ENCODE measurements around the gene PITPNC1. TPM values are rescaled to one million over a fixed set of nuclear protein-coding genes. Genes with fewer than 3 reads are reported as not detected.

The PITPNC1 gene
- total and polyA plus RNA-seq, 2 donors (not counting 1 experiment from before 2014, with no cell fraction given), result 5.8 to 7.1 TPM

DNA sequence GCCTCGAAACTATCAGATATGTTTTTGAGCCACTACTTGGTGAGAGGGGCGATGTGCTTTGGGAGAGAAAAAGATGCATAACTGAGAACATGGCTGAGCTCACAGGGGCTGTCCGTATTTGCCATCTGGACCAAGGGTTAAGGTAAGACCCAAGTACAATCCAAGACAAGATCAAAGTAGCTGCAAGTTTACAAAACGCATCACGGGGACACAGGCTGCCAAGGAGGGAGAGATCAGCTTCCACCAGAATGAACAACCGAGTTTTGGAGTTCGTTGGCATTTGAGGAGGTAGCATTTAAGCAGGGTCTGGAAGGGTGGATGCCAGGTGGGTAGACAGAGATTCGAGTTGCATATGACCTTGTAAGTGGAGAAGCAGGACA is 2.2 kb downstream of the PITPNC1 start:
- Histone ChIP-seq H3K9me3 (ENCODE audit: control insufficient read depth, insufficient read depth, low read depth, low read length) (no peaks in the 10 kb centered on the region), H4K20me1 (ENCODE audit: control insufficient read depth, extremely low read depth, insufficient read depth, low read length) (no peaks in the 10 kb centered on the region), H2AFZ (ENCODE audit: low read length) (peak overlapping the region; percentile 77), H3K4me3 (replicated peaks in 1 of 4; ENCODE audit: control extremely low read depth in 1 of 4, insufficient read depth in 1 of 4, low read depth in 3 of 4, low read length in 4 of 4) (peak overlapping the region; percentile 49 to 92 (median 70)), H3K36me3 (ENCODE audit: control insufficient read depth, insufficient read depth, low read length) (no peaks in the 10 kb centered on the region), H3K4me1 (ENCODE audit: control insufficient read depth, extremely low read depth, insufficient read depth, low read length) (peaks cover 14% of the 10 kb centered on the region), H3K79me2 (ENCODE audit: control insufficient read depth, insufficient read depth, low read length) (peaks cover 13% of the 10 kb centered on the region), H3K4me2 (ENCODE audit: extremely low read depth, insufficient read depth, low read length) (peak overlapping the region; percentile 93), H3K9ac (ENCODE audit: insufficient read depth, low read length) (peak overlapping the region; percentile 44), H3K27me3 (ENCODE audit: control insufficient read depth, insufficient read depth, low read length) (no peaks in the 10 kb centered on the region), H3K27ac (ENCODE audit: insufficient read depth, low read length) (peak overlapping the region; percentile 74)
- no peak for DNase-seq (ENCODE audit: low read depth in 2 of 2)
- TF ChIP-seq, protein P1, sequence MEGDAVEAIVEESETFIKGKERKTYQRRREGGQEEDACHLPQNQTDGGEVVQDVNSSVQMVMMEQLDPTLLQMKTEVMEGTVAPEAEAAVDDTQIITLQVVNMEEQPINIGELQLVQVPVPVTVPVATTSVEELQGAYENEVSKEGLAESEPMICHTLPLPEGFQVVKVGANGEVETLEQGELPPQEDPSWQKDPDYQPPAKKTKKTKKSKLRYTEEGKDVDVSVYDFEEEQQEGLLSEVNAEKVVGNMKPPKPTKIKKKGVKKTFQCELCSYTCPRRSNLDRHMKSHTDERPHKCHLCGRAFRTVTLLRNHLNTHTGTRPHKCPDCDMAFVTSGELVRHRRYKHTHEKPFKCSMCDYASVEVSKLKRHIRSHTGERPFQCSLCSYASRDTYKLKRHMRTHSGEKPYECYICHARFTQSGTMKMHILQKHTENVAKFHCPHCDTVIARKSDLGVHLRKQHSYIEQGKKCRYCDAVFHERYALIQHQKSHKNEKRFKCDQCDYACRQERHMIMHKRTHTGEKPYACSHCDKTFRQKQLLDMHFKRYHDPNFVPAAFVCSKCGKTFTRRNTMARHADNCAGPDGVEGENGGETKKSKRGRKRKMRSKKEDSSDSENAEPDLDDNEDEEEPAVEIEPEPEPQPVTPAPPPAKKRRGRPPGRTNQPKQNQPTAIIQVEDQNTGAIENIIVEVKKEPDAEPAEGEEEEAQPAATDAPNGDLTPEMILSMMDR (conservative IDR thresholded peaks at IDR 0.05 in 1 of 2, IDR thresholded peaks at IDR 0.05 in 1 of 2; ENCODE audit: low read depth in 1 of 2, low read length in 2 of 2), result no peak
- TF ChIP-seq EZH2 (IDR thresholded peaks at IDR 0.05; ENCODE audit: low read length, missing control alignments), result no peak

GRCh38 chr17:67381929-67382257 is 4.8 kb downstream of the PITPNC1 start:
- H3K79me2 ChIP-seq (ENCODE audit: control insufficient read depth, insufficient read depth, low read length), result peaks cover 13% of the 10 kb centered on the region
- no peaks in the 10 kb centered on the region for H3K9me3 ChIP-seq (ENCODE audit: control insufficient read depth, insufficient read depth, low read depth, low read length)
- H3K27ac ChIP-seq (ENCODE audit: insufficient read depth, low read length), result no peak overlapping the region

GRCh38 chr17:67385122-67385988 is 8.3 kb downstream of the PITPNC1 start:
- Histone ChIP-seq H3K27ac (ENCODE audit: insufficient read depth, low read length) (no peak overlapping the region), H3K9ac (ENCODE audit: insufficient read depth, low read length) (no peak overlapping the region), H3K79me2 (ENCODE audit: control insufficient read depth, insufficient read depth, low read length) (peaks cover 8% of the 10 kb centered on the region), H3K27me3 (ENCODE audit: control insufficient read depth, insufficient read depth, low read length) (no peaks in the 10 kb centered on the region), H2AFZ (ENCODE audit: low read length) (no peak overlapping the region), H3K9me3 (ENCODE audit: control insufficient read depth, insufficient read depth, low read depth, low read length) (no peaks in the 10 kb centered on the region), H4K20me1 (ENCODE audit: control insufficient read depth, extremely low read depth, insufficient read depth, low read length) (no peaks in the 10 kb centered on the region), H3K4me3 (replicated peaks in 1 of 4; ENCODE audit: control extremely low read depth in 1 of 4, insufficient read depth in 1 of 4, low read depth in 3 of 4, low read length in 4 of 4) (no peak overlapping the region), H3K4me2 (ENCODE audit: extremely low read depth, insufficient read depth, low read length) (no peak overlapping the region), H3K36me3 (ENCODE audit: control insufficient read depth, insufficient read depth, low read length) (no peaks in the 10 kb centered on the region), H3K4me1 (ENCODE audit: control insufficient read depth, extremely low read depth, insufficient read depth, low read length) (peaks cover 3% of the 10 kb centered on the region)
- DNase-seq (ENCODE audit: low read depth in 2 of 2), result no peak
- no peak for TF ChIP-seq EZH2 (IDR thresholded peaks at IDR 0.05; ENCODE audit: low read length, missing control alignments)
- TF ChIP-seq, protein P1 (conservative IDR thresholded peaks at IDR 0.05 in 1 of 2, IDR thresholded peaks at IDR 0.05 in 1 of 2; ENCODE audit: low read depth in 1 of 2, low read length in 2 of 2), result no peak

More at GRCh38 chr17:67381929-67382257, 4.8 kb downstream of the PITPNC1 start:
- H3K4me2 ChIP-seq (ENCODE audit: extremely low read depth, insufficient read depth, low read length), result no peak overlapping the region
- H3K4me3 ChIP-seq (replicated peaks in 1 of 4; ENCODE audit: control extremely low read depth in 1 of 4, insufficient read depth in 1 of 4, low read depth in 3 of 4, low read length in 4 of 4), result no peak overlapping the region
- H3K4me1 ChIP-seq (ENCODE audit: control insufficient read depth, extremely low read depth, insufficient read depth, low read length), result peaks cover 3% of the 10 kb centered on the region
- H3K27me3 ChIP-seq (ENCODE audit: control insufficient read depth, insufficient read depth, low read length), result no peaks in the 10 kb centered on the region
- no peaks in the 10 kb centered on the region for H4K20me1 ChIP-seq (ENCODE audit: control insufficient read depth, extremely low read depth, insufficient read depth, low read length)
- no peak overlapping the region for H3K9ac ChIP-seq (ENCODE audit: insufficient read depth, low read length)
- no peak for DNase-seq (ENCODE audit: low read depth in 2 of 2)
- no peak overlapping the region for H2AFZ ChIP-seq (ENCODE audit: low read length)
- H3K36me3 ChIP-seq (ENCODE audit: control insufficient read depth, insufficient read depth, low read length), result no peaks in the 10 kb centered on the region
- no peak for TF ChIP-seq EZH2 (IDR thresholded peaks at IDR 0.05; ENCODE audit: low read length, missing control alignments)
- TF ChIP-seq, protein P1 (conservative IDR thresholded peaks at IDR 0.05 in 1 of 2, IDR thresholded peaks at IDR 0.05 in 1 of 2; ENCODE audit: low read depth in 1 of 2, low read length in 2 of 2), result no peak

All from fibroblast of lung (primary cell).